ENCODE results near the gene CENPE. TPM values are rescaled to one million over a fixed set of nuclear protein-coding genes. Genes with fewer than 3 reads are reported as not detected.

CENPE gene
- total RNA-seq, 1 experiment from 2014 or later, result 38.1 TPM

GRCh38 chr4:103104886-103105285 lies 93.3 kb downstream of the CENPE start:
- no peaks in the 10 kb centered on the region for H3K27me3 Mint-ChIP-seq (ENCODE audit: low read depth)
- H3K79me1 ChIP-seq (ENCODE audit: insufficient read depth, low read depth, low read length, poor library complexity, severe bottlenecking), result no peaks in the 10 kb centered on the region
- no peak for TF ChIP-seq CTCF (conservative IDR thresholded peaks at IDR 0.05)
- H3T11ph ChIP-seq (ENCODE audit: low read length), result no peak overlapping the region
- no peak overlapping the region for H3K23ac ChIP-seq (ENCODE audit: insufficient read length, low read depth, low read length)
- no peak overlapping the region for H3K18ac ChIP-seq (ENCODE audit: insufficient read length, low read depth, low read length)
- H3K4me2 ChIP-seq (ENCODE audit: insufficient read depth, insufficient read length, low read length), result no peak overlapping the region
- H3K4ac ChIP-seq (ENCODE audit: low read depth, low read length), result no peak overlapping the region
- no CpG with 5 or more reads among the region's 3 CpGs for WGBS (ENCODE audit: extremely low coverage, insufficient read length, low lambda C conversion rate)
- H3K9me3 ChIP-seq (ENCODE audit: control insufficient read depth, low read depth, low read length), result no peaks in the 10 kb centered on the region
- no peak overlapping the region for H2AFZ ChIP-seq (ENCODE audit: low read length)
- no peak overlapping the region for H2BK15ac ChIP-seq (ENCODE audit: low read depth, low read length)
- H3K4me1 Mint-ChIP-seq, result no peaks in the 10 kb centered on the region; a peak in 1 of 4 replicates
- no peak overlapping the region for H2AK5ac ChIP-seq (ENCODE audit: insufficient read length, low read length)
- H4K8ac ChIP-seq (replicated peaks; ENCODE audit: insufficient read length, low read depth, low read length), result no peak overlapping the region
- no peak overlapping the region for H2BK12ac ChIP-seq (ENCODE audit: insufficient read length, low read depth, low read length)
- H3K27ac ChIP-seq (ENCODE audit: insufficient read length, low read depth, low read length), result no peak overlapping the region
- no peaks in the 10 kb centered on the region for H3K23me2 ChIP-seq (ENCODE audit: insufficient read length, low read depth, low read length, poor library complexity, severe bottlenecking)
- H3K4me3 Mint-ChIP-seq, result no peak overlapping the region
- H4K20me1 ChIP-seq (ENCODE audit: control insufficient read depth, insufficient read depth, insufficient read length), result no peaks in the 10 kb centered on the region
- H3K79me2 ChIP-seq (ENCODE audit: insufficient read depth, low read length), result no peaks in the 10 kb centered on the region
- H3K9ac ChIP-seq (ENCODE audit: extremely low read depth, insufficient read length, low read length), result no peak overlapping the region
- peaks cover 14 to 35% (median 30%) of the 10 kb centered on the region in 3 experiments; a peak in 6 of 7 replicates for H3K36me3 Mint-ChIP-seq (ENCODE audit: insufficient read depth in 1 of 3, low read depth in 3 of 3)
- no peak overlapping the region for H4K5ac ChIP-seq (ENCODE audit: insufficient read length, low read depth, low read length)
- H2BK5ac ChIP-seq (ENCODE audit: insufficient read length, low read length), result no peak overlapping the region
- no peaks in the 10 kb centered on the region for H3K27me3 ChIP-seq (ENCODE audit: insufficient read depth, low read length)
- H3K4me1 ChIP-seq (ENCODE audit: insufficient read depth, low read length), result no peaks in the 10 kb centered on the region
- no peak overlapping the region for H2BK20ac ChIP-seq (ENCODE audit: low read depth, low read length, poor library complexity, severe bottlenecking)
- no peak overlapping the region for H3K14ac ChIP-seq (ENCODE audit: insufficient read depth, low read length)
- DNase-seq, result no peak
- no peak overlapping the region for H3K56ac ChIP-seq (ENCODE audit: insufficient read length, low read depth, low read length)
- H2BK120ac ChIP-seq (ENCODE audit: low read depth, low read length, poor library complexity, severe bottlenecking), result no peak overlapping the region
- no peak overlapping the region for H4K91ac ChIP-seq (ENCODE audit: insufficient read length, low read depth, low read length)
- H3K9me3 Mint-ChIP-seq, result no peaks in the 10 kb centered on the region
- no peak overlapping the region; a peak in 1 of 7 replicates for H3K27ac Mint-ChIP-seq

All from H9 (cell line).